KOPT-K1 (cell line): Measurements from ENCODE around the gene DRC7.

ENCODE experiments used
- H3K27ac ChIP-seq: fragments of 200-600 bp; sonication (generic); 2 replicates; pipeline ENCODE4 v1.5.1; 2016; ENCODE audit warnings: antibody characterized with exemption, mild to moderate bottlenecking, low read depth, low read length; ENCODE audit not compliant: poor library complexity, severe bottlenecking
- H3K36me3 ChIP-seq: fragments of 200-600 bp; sonication (generic); 2 replicates; pipeline ENCODE4 v1.5.1; 2017; ENCODE audit warnings: antibody characterized with exemption, mild to moderate bottlenecking, low read length, moderate library complexity; ENCODE audit not compliant: insufficient read depth
- H3K9me3 ChIP-seq: fragments of 200-600 bp; sonication (generic); 2 replicates; pipeline ENCODE4 v1.5.1; 2017; ENCODE audit warnings: antibody characterized with exemption, low read length, mild to moderate bottlenecking; ENCODE audit not compliant: insufficient read depth, poor library complexity, severe bottlenecking

The DRC7 gene

GRCh38 chr16:57694725-57695679, at the start of gene DRC7:
Gene DRC7 (plus strand): TSS chr16:57694806. CDS start chr16:57697950, 3,144 bp downstream.
- Histone ChIP-seq H3K27ac (peak within 1 kb of the TSS; percentile 52), H3K9me3 (no peaks in the 10 kb centered on the region), H3K36me3 (no peaks in the 10 kb centered on the region)

GRCh38 chr16:57645169-57645568, 49.4 kb upstream of the DRC7 start:
- Histone ChIP-seq H3K9me3 (no peaks in the 10 kb centered on the region), H3K27ac (peak overlapping the region; percentile 95), H3K36me3 (peaks cover 17% of the 10 kb centered on the region; the same call in 1 of the 2 replicates)

- H3K27ac ChIP-seq = peak overlapping the region; percentile 95
- H3K36me3 ChIP-seq = peaks cover 22% of the 10 kb centered on the region
These were observed 48.8 kb upstream of the DRC7 start for GRCh38 chr16:57645691-57646387.

GRCh38 chr16:57646388-57647039, 48.1 kb upstream of the DRC7 start:
- Histone ChIP-seq H3K27ac (peak overlapping the region; percentile 95), H3K9me3 (no peaks in the 10 kb centered on the region), H3K36me3 (peaks cover 28% of the 10 kb centered on the region)

More at GRCh38 chr16:57645691-57646387, 48.8 kb upstream of the DRC7 start:
- no peaks in the 10 kb centered on the region for H3K9me3 ChIP-seq

GRCh38 chr16:57647136-57647875, 47.3 kb upstream of the DRC7 start:
- H3K36me3 ChIP-seq = peaks cover 36% of the 10 kb centered on the region
- H3K27ac ChIP-seq = peak overlapping the region; percentile 95
- no peaks in the 10 kb centered on the region for H3K9me3 ChIP-seq

- peaks cover 44% of the 10 kb centered on the region for H3K36me3 ChIP-seq
- H3K27ac ChIP-seq = peak overlapping the region; percentile 95
- no peaks in the 10 kb centered on the region for H3K9me3 ChIP-seq
These were observed 46.5 kb upstream of the DRC7 start for GRCh38 chr16:57648125-57648524.

GRCh38 chr16:57648581-57649442, 45.8 kb upstream of the DRC7 start:
- Histone ChIP-seq H3K27ac (peak overlapping the region; percentile 95), H3K9me3 (no peaks in the 10 kb centered on the region), H3K36me3 (peaks cover 51% of the 10 kb centered on the region)

GRCh38 chr16:57649443-57649751, 45.2 kb upstream of the DRC7 start:
- no peaks in the 10 kb centered on the region for H3K9me3 ChIP-seq
- peaks cover 54% of the 10 kb centered on the region for H3K36me3 ChIP-seq
- peak overlapping the region; percentile 19 for H3K27ac ChIP-seq

- no peaks in the 10 kb centered on the region for H3K9me3 ChIP-seq
- peaks cover 55% of the 10 kb centered on the region for H3K36me3 ChIP-seq
- peak overlapping the region; percentile 19 for H3K27ac ChIP-seq
These were observed 44.8 kb upstream of the DRC7 start for GRCh38 chr16:57649846-57650245.

GRCh38 chr16:57651344-57652333, 43.0 kb upstream of the DRC7 start:
- H3K9me3 ChIP-seq = no peaks in the 10 kb centered on the region
- H3K36me3 ChIP-seq = peaks cover 73% of the 10 kb centered on the region
- peak overlapping the region; percentile 5 for H3K27ac ChIP-seq

- Histone ChIP-seq H3K36me3 (peaks cover 82% of the 10 kb centered on the region), H3K9me3 (no peaks in the 10 kb centered on the region), H3K27ac (no peak overlapping the region)
These were observed 41.7 kb upstream of the DRC7 start for GRCh38 chr16:57652695-57653471.

GRCh38 chr16:57653936-57654335, 40.7 kb upstream of the DRC7 start:
- Histone ChIP-seq H3K9me3 (no peaks in the 10 kb centered on the region), H3K27ac (no peak overlapping the region), H3K36me3 (peaks cover 91% of the 10 kb centered on the region)
